Measurements from ENCODE around the gene POLE3. TPM values are rescaled to one million over a fixed set of nuclear protein-coding genes. Genes with fewer than 3 reads are reported as not detected.
"Not testable (repeated sequence)": the region's sequence is repeated elsewhere in the genome, so short reads cannot be mapped to it uniquely, and the experiment has no call there.

Gene POLE3
- total RNA-seq, 1 donor from 2014 or later: 31.0 TPM

GRCh38 chr9:113370806-113371325 is 39.6 kb downstream of the POLE3 start:
- no peak for ATAC-seq
- Histone ChIP-seq H3K27ac (no peak overlapping the region), H3K4me1 (no peaks in the 10 kb centered on the region), H3K36me3 (no peaks in the 10 kb centered on the region), H3K27me3 (no peaks in the 10 kb centered on the region), H3K4me3 (no peak overlapping the region), H3K9me3 (no peaks in the 10 kb centered on the region)
- no peak for DNase-seq
- no peak for TF ChIP-seq CTCF (IDR thresholded peaks at IDR 0.05)
- intact Hi-C loops (cut with DNase I): no loop called here

GRCh38 chr9:113369855-113370140 is 40.7 kb downstream of the POLE3 start:
- TF ChIP-seq CTCF (IDR thresholded peaks at IDR 0.05): no peak
- no peaks in the 10 kb centered on the region for H3K36me3 ChIP-seq
- H3K27ac ChIP-seq: no peak overlapping the region
- no peak for DNase-seq
- no peaks in the 10 kb centered on the region for H3K27me3 ChIP-seq
- no peaks in the 10 kb centered on the region for H3K9me3 ChIP-seq
- no peak overlapping the region for H3K4me3 ChIP-seq
- ATAC-seq: no peak
- no peaks in the 10 kb centered on the region for H3K4me1 ChIP-seq
- intact Hi-C loops (cut with DNase I): no loop called here

DNA sequence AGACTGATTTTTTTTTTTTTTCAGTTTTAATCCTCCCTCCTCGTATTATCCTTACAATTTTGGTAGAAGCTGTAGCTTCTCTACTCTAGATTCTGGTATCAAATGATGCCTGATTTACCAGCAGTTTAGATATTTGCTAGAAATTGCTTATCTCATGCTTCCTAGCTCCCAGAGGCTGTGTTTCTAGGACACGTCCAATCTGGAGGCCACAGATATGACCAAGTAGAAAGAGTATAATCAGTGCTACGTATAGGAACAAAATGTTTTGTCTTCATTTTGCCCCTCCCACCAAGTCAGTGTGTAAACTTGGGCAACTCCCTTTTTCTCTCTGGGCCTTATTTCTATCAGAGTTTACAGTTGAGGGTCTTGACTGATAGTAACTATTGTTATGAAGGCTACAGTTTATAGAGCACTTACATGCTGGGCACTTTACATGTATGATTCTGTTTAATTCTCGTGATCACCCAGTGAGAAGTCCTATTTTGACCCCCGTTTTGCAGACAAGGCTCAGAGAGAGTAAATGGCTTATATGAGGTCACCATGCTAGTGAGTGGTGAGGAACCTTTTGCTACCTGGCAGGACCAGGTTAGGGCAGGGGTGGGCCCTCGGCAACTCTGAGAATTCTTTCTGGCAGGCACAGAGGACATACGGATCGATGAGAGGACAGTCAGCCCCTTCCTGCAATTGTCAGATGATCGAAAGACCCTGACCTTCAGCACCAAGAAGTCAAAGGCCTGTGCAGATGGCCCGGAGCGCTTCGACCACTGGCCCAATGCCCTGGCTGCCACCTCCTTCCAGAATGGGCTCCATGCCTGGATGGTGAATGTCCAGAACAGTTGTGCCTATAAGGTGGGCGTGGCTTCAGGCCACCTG is 41.3 kb downstream of the POLE3 start:
- Histone ChIP-seq H3K4me3 (no peak overlapping the region), H3K36me3 (no peaks in the 10 kb centered on the region), H3K27me3 (no peaks in the 10 kb centered on the region), H3K9me3 (no peaks in the 10 kb centered on the region), H3K27ac (no peak overlapping the region), H3K4me1 (no peaks in the 10 kb centered on the region)
- no peak for ATAC-seq
- no peak for TF ChIP-seq CTCF (IDR thresholded peaks at IDR 0.05)
- no peak for DNase-seq
- intact Hi-C loops (cut with DNase I): no loop called here

- no peak for ATAC-seq
- H3K9me3 ChIP-seq: no peaks in the 10 kb centered on the region
- no peak overlapping the region for H3K27ac ChIP-seq
- no peaks in the 10 kb centered on the region for H3K27me3 ChIP-seq
- no peak for DNase-seq
- H3K4me1 ChIP-seq: no peaks in the 10 kb centered on the region
- no peak overlapping the region for H3K4me3 ChIP-seq
- TF ChIP-seq CTCF (IDR thresholded peaks at IDR 0.05): no peak
- intact Hi-C loops (cut with DNase I): no loop called here
- no peaks in the 10 kb centered on the region for H3K36me3 ChIP-seq
Observed at GRCh38 chr9:113368348-113368981, 42.0 kb downstream of the POLE3 start.

DNA sequence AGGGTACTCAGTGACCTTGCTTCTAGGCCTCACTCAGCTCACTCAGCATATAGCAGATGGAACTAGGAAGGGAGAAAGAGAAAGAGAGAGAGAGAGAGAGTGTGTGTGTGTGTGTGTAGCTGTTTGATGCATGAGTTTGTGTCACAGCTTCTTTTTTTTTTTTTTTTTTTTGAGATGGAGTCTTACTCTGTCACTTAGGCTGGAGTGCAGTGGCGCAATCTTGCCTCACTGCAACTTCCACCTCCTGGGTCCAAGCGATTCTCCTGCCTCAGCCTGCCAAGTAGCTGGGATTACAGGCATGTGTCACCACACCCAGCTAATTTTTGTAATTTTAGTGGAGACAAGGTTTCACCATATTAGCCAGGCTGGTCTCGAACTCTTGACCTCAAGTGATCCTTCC is 44.8 kb downstream of the POLE3 start:
- intact Hi-C loops (cut with DNase I); H3K4me3 ChIP-seq; ATAC-seq; H3K4me1 ChIP-seq; H3K27me3 ChIP-seq; H3K36me3 ChIP-seq; H3K27ac ChIP-seq; H3K9me3 ChIP-seq; DNase-seq: not testable (repeated sequence)

DNA sequence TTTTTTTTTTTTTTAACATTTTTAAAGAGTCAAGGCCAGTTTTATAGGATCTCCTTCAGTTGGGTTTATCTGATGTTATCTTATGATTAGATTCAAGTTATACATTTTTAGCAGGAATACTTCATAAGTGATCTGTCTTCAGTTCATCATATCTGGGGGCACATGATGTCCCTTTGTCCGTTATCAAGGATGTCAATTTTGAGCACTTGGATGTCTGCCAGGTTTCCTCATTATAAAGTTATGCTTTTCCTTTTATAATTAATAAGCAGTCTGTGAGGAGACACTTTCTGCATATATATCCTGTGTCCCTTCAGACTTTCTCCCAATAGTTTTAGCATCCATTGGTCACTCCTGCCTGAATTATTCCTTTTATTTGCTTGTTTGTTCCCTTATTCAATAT is 45.5 kb downstream of the POLE3 start:
- H3K4me1 ChIP-seq: no peaks in the 10 kb centered on the region
- no peaks in the 10 kb centered on the region for H3K9me3 ChIP-seq
- no peak for ATAC-seq
- H3K4me3 ChIP-seq: no peak overlapping the region
- no peak overlapping the region for H3K27ac ChIP-seq
- intact Hi-C loops (cut with DNase I): no loop called here
- TF ChIP-seq CTCF (IDR thresholded peaks at IDR 0.05): no peak
- no peaks in the 10 kb centered on the region for H3K27me3 ChIP-seq
- no peak for DNase-seq
- H3K36me3 ChIP-seq: no peaks in the 10 kb centered on the region
